GM12892 (cell line): Measurements from ENCODE around the gene PDE1A.

Source experiments
- POLR2A ChIP-seq: IDR thresholded peaks from 2 replicates; pipeline ENCODE4 v1.6.1; 2011; ENCODE audit warnings: low read depth, low read length, control low read depth
- TAF1 ChIP-seq: IDR thresholded peaks from 2 replicates; pipeline ENCODE4 v1.6.1; 2011; ENCODE audit warnings: low read depth, mild to moderate bottlenecking, control low read depth, low read length, borderline replicate concordance

DNA sequence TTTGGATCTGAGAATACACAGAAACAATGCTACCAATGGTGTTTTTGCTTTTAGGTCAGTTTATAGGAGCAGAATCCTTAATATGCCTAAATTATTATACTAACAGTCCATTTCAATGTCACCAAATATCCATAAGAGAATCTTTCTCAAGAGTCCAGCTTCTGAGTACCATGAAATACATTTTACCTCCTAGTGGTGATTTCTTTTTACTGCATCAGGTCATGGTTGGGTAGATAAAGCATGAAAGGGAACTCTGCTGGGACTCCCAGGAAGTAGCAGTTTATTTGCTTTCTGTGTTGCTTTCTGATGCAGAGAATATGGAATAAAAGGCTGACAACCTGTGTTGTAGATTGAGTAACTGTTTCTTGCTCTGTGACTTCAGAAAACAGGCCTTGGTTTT is 325.6 kb downstream of the PDE1A start:
- TF ChIP-seq POLR2A (no peak), TAF1 (no peak)
